GM06990 (cell line): ENCODE results near the gene KLHL30.

ENCODE experiments used
- DNase-seq: peaks from one replicate; pipeline ENCODE4 v3.0.0-alpha.2; 2011; ENCODE audit not compliant: insufficient read length; ENCODE audit errors: extremely low read depth
- H3K27me3 ChIP-seq: replicated peaks from 2 replicates; pipeline ENCODE4 v1.6.0; 2011; ENCODE audit warnings: low read length; ENCODE audit not compliant: control insufficient read depth, insufficient read depth
- H3K36me3 ChIP-seq: 2 replicates; pipeline ENCODE4 v1.5.1; 2011; ENCODE audit warnings: low read length; ENCODE audit not compliant: control insufficient read depth, insufficient read depth
- H3K4me3 ChIP-seq: replicated peaks from 2 replicates; pipeline ENCODE4 v1.5.1; 2011; ENCODE audit warnings: low read depth, mild to moderate bottlenecking, control low read depth, low read length
- TF ChIP-seq, protein P1 (sequence below): IDR thresholded peaks from 2 replicates; pipeline ENCODE4 v1.5.1; 2011; ENCODE audit warnings: low read length, control low read depth, mild to moderate bottlenecking, inconsistent platforms; ENCODE audit not compliant: insufficient read depth, poor library complexity, severe bottlenecking

The KLHL30 gene

DNA sequence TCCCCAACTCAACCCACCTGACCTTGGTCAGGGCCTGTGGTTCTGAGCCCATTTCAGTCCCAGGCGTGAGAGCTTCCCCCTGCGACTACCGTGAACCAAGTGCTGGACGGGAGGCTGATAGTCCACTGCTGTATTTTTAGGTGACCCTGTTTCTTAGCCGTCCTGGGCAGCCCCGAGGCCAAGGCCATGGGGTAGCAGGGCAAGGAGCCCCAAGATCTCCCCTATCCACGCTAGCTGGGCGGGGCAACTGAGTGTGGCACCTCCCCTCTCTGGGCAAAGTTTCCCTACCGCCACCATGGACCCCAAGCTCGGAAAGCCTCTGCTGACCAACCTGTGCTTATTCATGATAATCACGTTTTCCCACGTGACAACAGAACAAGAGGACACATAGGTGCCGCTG is 583 bp upstream of the KLHL30 start:
- no peak for DNase-seq
- H3K36me3 ChIP-seq = no peaks in the 10 kb centered on the region
- H3K4me3 ChIP-seq = no peak overlapping the region
- H3K27me3 ChIP-seq = no peaks in the 10 kb centered on the region
- TF ChIP-seq, protein P1, sequence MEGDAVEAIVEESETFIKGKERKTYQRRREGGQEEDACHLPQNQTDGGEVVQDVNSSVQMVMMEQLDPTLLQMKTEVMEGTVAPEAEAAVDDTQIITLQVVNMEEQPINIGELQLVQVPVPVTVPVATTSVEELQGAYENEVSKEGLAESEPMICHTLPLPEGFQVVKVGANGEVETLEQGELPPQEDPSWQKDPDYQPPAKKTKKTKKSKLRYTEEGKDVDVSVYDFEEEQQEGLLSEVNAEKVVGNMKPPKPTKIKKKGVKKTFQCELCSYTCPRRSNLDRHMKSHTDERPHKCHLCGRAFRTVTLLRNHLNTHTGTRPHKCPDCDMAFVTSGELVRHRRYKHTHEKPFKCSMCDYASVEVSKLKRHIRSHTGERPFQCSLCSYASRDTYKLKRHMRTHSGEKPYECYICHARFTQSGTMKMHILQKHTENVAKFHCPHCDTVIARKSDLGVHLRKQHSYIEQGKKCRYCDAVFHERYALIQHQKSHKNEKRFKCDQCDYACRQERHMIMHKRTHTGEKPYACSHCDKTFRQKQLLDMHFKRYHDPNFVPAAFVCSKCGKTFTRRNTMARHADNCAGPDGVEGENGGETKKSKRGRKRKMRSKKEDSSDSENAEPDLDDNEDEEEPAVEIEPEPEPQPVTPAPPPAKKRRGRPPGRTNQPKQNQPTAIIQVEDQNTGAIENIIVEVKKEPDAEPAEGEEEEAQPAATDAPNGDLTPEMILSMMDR = no peak

DNA sequence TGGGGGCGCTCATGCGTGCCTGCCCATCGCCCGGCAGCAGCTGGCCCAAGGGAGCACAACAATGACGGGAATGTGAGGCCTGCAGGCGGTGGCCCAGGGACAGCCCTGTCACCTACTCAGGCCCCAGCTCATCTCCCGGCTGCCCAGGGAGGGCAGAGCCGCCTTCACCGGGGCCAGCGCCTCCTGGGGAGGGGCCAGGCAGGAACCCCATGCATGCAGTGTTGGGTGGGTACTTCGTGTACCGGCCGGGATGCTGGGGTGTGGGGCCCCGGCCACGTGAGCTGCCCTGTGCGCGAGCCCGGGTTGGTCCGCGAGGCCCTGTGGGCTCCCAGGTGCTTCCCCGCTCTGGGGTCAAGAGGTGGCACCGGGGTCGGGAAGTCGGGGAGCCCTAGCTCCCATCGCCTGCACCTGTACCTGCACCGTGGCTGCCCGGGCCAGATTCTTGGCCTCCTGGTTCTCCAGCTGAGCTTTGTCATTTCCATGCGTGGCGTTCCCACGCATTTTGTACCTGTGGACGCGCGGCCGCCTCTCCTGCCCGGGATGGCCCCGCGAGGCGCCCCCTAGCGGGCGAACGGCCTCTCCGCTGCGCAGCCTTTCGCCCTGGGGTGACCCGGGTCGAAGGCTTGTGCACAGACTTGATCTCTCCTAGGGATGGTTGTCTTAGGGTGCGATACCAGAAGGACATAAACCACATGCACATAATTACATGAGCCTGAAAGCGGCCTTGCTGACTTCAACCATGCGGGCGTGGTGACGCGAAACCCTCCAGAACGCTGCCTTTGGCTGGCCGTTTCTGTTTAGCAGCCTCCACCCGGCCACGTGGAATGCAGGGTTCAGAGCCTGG is 950 bp downstream of the KLHL30 start:
- H3K36me3 ChIP-seq = no peaks in the 10 kb centered on the region
- TF ChIP-seq, protein P1 = peak; percentile 68
- peak; percentile 65 for DNase-seq
- H3K27me3 ChIP-seq = no peaks in the 10 kb centered on the region
- no peak overlapping the region for H3K4me3 ChIP-seq

DNA sequence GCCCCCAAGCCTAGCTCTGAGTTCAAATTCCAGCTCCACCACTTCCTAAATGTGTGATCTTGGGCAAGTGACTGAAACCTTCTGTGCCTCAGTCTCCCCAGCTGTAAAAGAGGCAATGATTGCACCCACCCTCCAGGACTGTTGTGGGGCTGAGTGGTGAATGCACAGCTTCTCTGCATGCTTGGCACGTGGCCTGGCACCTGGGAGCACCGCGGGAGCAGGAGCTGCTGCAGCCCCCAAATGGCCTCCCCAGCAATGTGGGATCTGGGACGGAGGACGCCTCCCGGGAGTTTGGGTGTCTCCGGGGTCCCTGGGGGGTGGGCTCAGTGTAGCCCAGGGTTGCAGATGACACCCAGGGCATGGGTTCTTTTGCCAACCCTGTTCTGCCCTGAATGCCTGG is 1.6 kb downstream of the KLHL30 start:
- TF ChIP-seq, protein P1 = no peak
- no peaks in the 10 kb centered on the region for H3K27me3 ChIP-seq
- no peak for DNase-seq
- no peaks in the 10 kb centered on the region for H3K36me3 ChIP-seq
- no peak overlapping the region for H3K4me3 ChIP-seq

DNA sequence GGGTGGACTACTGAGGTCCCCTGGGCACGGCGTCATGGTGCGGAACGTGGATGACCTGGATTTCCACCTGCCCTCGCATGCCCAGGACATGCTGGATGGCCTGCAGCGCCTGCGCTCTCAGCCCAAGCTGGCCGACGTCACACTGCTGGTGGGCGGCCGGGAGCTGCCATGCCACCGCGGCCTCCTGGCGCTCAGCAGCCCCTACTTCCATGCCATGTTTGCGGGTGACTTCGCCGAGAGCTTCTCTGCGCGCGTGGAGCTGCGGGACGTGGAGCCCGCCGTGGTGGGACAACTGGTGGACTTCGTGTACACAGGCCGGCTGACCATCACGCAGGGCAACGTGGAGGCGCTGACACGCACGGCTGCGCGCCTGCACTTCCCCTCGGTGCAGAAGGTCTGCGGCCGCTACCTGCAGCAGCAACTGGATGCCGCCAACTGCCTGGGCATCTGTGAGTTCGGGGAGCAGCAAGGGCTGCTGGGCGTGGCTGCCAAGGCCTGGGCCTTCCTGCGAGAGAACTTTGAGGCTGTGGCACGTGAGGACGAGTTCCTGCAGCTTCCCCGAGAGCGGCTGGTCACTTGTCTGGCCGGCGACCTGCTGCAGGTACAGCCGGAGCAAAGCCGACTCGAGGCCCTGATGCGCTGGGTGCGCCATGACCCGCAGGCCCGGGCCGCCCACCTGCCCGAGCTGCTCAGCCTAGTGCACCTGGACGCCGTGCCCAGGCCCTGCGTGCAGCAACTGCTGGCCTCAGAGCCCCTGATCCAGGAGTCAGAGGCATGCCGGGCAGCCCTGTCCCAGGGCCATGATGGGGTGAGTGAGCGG is 2.5 kb downstream of the KLHL30 start:
- no peaks in the 10 kb centered on the region for H3K36me3 ChIP-seq
- H3K4me3 ChIP-seq = no peak overlapping the region
- no peak for DNase-seq
- H3K27me3 ChIP-seq = no peaks in the 10 kb centered on the region
- TF ChIP-seq, protein P1 = no peak

DNA sequence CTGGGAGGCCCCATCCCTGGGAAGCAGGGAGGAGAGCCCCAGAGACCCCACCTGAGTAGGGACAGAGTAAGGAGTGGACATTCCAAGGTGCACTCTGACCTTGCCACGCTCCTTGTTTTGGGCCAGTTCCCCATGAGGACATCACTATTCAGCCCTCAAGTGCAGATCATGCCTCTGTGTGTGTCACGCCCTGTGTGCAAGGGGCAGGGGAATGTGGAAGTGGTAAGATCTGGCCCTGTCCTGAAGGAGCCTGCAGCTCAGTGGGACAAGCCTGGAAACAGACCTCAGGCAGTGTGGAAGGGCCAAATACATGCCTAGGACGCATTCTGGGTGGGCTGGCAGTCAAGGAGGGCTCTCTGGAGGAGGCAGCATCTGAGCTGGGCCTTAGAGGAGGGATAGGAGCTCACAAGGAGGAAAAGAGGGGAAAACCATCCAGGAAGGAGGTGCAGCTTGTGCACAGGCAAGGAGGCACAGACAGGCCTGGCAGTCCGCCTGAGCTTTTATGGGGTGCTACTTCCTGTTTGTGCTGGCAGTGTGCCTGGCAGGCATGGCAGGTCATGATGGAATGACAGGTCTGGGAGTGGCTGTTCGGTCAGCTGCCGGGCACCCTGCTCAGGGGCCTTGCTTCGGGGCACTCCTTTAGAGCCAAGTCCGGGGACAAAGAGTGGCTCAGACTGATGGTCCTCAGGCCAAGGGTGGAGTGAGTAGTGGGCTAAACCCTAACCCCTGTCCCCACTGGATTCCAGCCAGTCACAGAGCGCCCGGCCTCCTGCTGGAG is 3.3 kb downstream of the KLHL30 start:
- DNase-seq = no peak
- Histone ChIP-seq H3K27me3 (no peaks in the 10 kb centered on the region), H3K36me3 (no peaks in the 10 kb centered on the region), H3K4me3 (no peak overlapping the region)
- TF ChIP-seq, protein P1 = no peak
